A172 (cell line): ENCODE results near the gene NKX1-1. TPM values are rescaled to one million over a fixed set of nuclear protein-coding genes. Genes with fewer than 3 reads are reported as not detected.

Experiments
- DNase-seq: peaks from one replicate; pipeline ENCODE4 v3.0.0-alpha.2; 2015; ENCODE audit warnings: low spot score
- total RNA-seq: library from RNA; depleted of rRNA; stranded (reverse); fragments of >200 nt; shearing (Covaris generic); gene quantifications from 2 replicates; pipeline ENCODE4 v1.2.3, GENCODE V29; 2014; rRNA removed

Gene NKX1-1
- total RNA-seq, 1 experiment from 2014 or later: not detected

DNA sequence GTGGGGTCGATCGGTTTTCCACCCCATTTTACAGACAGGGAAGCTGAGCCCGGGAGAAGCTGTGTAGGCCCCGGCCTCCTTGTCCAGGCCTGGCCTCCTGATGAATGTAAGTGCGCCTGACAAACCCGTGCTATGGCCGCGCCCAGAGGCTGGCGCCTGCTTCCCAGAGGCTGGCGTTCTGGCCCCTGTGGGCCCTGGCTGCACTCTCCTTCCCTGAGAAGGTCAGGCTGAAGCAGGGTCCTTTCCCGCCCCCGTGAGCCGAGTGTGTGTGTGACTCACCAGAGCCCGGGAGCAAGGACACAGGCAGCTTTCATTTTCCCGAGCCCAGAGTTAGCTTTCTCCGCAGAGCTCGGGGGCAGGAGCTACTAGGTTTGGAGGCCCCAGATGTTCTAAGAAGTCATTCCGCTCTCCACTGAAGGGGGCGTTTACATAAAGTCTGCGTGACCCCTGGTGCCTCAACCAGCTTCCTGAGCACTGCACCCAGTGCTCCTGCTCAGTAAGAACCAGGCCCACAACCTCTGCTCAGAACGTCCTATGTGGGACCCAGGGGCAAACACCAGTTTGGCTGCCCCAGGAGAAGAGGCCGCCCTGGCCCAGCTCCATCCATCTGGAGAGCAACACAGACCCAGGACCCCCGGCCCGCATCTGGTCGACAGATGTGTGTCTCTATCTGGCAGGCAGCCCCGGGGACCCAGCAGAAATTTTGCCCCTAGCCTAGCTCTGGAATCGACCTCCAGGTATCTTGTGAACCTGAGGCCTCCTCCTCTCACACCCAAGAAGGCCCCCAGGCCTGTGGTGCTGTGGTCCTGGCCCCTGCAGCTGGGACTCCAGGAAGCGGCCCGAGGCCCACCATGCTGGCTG lies 45.6 kb downstream of the NKX1-1 start:
- no peak for DNase-seq

DNA sequence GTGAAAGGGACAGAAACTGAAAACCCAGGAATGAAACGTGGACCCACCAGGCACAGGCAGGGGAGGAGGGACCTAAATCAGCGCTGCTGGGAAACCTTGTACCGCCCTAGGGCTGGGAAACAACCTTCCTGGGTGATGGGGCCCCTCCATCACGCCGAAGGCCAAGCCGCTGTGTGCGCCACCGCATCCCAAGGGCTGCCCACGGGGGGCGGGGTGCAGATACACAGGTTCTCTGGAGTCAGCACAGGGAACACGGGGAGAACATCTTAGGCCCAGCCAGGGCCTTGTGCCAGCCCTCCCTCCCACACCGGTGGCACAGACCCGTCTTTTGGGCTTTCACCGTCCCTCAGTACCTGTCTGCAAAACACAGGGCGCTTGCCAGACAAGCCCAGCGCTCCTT lies 46.3 kb downstream of the NKX1-1 start:
- DNase-seq: no peak

DNA sequence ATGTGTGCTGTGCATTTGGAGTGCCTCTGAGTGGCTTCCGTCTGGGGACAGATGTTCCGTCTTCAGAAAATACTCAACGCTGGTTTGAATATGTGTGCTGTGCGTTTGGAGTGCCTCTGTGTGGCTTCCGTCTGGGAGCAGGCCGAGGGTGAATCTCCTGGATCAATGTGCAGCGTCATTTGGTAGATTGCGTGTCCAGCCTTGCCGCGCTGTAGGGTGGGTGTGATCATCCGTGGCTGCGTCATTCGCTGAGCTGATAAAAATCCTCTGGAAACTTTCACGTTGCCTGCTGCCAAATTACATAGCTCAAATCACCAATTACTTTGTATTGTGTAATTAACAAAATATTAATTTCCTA lies 47.1 kb downstream of the NKX1-1 start:
- DNase-seq: no peak

DNA sequence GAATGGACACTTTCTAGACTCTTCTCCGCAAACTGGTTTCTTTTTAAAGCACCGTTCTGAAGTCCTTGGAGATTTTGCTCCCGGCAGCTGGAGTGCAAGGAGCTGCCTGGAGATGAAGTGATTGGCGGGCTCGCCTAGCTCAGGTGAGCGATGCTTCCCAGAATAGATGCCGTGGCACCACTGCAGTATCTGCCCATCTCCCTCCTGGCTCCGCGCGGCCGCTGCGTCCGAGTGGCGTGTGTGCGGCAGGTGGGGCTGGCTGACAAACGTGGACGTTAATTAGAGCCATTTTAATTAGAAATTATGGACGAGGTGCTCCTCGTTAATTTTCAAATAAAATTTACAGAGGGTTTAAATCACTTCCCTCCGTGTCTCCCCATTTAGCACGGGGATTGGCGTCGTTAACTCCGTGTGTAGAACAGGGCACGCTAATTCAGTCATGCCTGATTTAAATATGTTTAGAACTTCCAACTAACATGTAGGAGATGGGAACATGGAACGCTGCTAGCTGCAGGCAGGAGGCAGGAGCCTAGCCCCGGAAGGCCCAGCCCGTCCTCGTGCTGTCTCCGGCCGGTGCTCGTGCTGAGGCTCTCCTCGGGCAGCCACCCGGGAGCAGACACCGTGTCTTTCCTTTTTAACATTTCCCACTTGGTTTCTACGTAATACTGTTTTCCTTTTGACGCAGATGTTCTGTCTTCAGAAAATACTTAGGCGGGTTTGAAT lies 47.7 kb downstream of the NKX1-1 start:
- no peak for DNase-seq

DNA sequence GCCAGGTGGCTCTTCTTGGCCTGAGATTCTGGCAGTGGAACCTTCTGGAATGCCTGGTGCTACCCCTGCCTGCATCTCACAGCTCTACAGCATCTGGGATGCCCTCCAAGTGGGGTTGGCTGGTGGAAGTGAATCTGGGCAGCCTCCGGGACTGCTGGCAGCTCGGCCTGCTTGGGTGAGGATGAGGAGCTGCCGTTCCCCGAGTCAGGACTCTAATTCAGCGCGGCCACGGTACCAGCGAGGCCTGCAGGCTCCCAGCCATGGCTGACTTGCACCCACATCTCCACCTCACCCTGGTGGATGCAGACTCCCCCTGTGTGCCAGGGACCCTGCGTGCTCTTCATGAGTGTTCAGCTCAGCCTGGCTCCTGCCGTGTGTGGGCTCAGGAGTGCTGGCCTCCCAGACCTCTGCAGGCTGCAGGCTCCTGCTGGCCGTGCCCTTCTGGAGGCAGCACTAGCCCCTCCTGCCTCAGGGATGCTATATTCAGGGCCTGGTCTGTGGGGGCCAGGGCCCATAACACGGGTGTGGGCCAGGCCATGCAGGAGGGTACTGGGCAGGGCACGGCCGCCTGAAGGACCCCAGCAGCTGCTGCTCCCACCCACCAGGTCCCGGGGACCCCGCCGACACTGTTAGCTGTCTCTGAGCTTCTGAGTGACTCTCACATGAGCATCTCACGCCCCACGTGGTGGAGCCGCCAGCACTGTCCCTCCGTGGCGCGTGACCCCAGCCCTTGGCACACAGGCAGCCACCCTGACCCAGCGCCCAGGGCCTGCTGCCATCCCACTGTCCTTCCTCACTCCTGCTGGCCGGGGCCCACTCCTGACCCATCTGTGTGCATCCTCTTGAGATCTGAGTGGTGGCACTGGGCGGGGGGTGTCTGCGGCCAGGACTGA lies 48.6 kb downstream of the NKX1-1 start:
- no peak for DNase-seq

DNA sequence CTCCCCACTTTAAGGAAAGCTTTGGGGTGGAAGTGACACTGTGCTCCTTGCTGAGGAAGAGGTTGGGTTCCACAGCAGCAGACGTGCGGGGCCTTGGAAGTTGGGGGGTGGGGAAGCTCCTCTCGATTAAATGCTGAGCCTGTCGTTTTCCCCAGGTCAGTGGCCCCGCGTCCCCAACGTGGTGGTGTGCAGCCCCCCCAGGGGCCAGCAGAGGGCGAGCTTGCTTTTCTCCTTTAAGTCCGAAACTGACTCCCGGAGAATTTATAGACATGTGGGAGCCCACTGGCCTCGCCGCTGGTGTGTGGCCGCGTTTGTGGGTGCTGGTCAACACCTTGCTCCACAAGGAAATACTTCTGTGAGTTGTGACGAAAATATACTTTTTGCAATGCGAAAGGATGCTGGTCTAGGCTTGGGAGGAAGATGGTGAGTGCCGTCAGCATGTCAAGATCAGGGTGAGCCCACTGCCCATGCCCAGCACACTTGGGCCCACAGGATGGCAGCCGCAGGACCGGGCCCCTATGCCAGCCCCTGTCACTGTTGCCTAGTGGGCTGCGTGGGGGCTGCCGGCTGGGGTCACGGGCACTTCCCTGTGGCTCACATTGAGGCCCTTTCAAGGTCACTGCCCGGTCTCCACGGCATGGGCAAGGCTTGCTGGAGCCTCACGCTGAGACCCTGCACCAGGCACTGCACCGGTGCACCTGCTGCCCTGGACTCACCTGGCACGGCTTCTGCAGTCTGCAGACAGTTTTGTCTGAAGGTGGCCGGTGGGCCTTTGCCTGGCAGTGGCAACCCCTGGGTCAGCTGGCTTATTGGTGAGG lies 49.9 kb downstream of the NKX1-1 start:
- peak; percentile 25 for DNase-seq

DNA sequence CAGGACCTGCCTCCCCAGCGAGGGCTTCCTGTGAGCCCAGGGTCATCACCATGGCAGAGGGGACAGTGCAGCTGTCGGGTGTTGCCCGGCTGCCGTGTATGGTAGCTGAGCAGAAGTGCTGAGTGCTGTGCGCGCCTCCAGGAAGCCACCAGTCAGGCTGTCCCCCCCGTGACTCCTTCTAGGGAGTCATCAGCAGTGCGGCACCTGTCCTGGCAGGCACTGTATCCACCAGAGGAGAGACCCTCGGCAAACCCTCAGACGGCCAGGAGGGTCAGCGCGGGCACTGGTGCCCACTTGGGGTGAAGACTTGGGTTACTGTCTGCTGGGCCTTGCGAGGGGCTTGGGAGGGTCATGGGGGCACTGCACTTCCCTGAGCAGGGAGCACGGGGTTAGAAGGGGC lies 50.9 kb downstream of the NKX1-1 start:
- DNase-seq: no peak

DNA sequence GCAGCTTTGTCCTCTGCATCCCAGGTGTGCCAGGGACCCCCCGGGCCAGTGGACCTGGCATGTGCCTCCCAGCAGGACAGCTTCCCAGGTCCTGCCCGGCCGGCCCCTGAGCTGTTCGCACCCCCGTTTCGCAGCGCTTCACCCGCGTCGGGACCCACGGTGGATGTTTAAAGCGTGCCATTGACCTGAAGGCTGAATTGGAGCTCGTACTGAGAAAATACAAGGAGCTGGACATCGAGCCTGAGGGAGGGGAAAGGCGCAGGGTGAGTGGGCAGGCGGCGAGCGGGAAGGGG lies 51.3 kb downstream of the NKX1-1 start:
- DNase-seq: no peak

DNA sequence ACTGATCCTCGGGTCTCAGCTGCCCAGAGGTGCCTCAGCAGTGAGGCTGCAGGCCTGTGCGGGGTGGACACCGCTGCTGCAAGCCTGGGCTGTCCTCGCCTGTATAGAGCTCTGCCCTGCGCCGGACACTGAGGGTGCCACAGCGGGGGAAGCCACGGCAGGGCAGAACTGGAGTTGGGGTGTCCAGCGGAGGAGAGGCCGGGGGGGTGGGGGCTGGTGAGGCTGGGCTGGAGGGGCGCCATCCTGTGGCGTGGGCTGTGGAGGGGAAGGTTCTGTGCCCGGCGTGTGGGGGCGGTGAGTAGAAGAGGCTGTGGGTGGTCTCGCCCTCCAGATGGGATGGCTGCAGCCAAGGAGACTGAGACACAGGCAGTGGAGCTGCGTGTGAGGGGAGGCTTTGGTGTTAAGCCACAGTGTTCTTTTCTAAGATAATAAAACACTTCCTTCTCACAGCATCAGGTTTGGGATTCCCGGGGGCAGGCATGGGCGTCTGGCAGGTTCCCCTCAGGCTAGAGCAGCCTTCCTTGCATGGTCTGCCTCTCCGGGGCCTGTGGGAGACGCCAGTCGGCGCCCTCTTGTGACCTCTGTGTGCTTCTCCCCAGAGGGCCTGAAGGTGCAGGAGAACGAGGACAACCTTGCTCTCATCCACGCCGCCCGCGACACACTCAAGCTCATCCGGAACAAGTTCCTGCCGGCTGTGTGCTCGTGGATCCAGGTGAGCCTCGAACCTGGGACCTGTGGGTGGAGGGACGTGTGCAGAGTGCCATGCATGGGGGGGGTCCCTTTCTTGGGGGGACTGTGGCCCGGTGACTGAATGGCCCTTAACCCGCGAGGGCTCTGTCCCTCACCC lies 51.9 kb downstream of the NKX1-1 start:
- no peak for DNase-seq

DNA sequence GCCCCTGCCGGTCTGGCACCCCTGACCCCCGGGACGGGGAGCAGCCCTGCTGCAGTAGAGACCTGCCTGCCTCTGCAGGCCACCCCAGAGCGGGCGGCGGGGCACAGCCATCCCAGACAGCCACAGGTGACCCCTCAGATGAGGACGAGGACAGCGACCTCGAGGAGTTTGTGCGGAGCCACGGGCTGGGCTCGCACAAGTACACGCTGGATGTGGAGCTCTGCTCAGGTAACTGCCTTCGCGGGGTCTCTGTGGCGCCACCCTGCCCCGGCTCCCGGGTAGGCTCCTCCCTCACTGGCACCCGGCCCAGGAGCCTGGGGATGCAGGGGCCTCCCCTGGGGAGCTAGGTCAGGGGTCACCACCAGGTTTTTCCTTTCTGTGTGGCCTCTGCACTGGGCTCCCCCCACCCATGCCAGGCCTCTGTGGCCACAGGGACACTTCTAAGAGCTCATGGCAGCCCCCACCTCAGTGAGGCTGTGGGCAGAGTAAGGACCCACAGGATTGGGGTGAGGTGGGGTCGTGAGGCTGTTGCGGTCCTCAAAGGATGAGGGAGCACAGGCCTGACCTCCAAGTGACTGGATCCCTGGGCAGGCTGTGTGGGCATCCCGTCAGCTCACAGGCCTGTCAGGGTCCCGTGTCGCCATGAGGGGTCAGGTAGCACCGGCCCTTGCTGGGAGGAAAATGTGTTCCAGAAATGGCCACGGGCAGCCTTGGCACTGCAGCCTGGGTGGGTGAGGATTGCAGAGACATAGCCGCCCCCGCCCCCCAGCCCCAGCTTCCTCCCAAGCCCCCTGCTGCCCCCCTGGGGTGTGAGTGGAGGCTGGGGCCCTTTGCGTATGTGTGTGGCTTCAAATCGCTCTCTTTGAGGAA lies 52.8 kb downstream of the NKX1-1 start:
- DNase-seq: no peak

Other genes starting within 250 kb of the NKX1-1 start
- gene SPON2, start 233.9 kb downstream of the NKX1-1 start, total RNA-seq: 7.6 and 16.2 TPM in 2 replicates
- gene CTBP1, start 157.3 kb downstream of the NKX1-1 start, total RNA-seq: 166 and 240 TPM in 2 replicates
- 80.9 and 100 TPM in 2 replicates for gene MAEA, start 116.6 kb downstream of the NKX1-1 start, total RNA-seq
- 7.2 and 9.8 TPM in 2 replicates for gene UVSSA, start 59.2 kb downstream of the NKX1-1 start, total RNA-seq